Heart left ventricle (tissue), 16 donors: ENCODE measurements around the gene SNAP29. TPM values are rescaled to one million over a fixed set of nuclear protein-coding genes. Genes with fewer than 3 reads are reported as not detected.

Experiments
- ATAC-seq, 4 donors: fragments of 200-7000 bp; cut with Tn5 transposase; one replicate each; pipeline ENCODE4 v1.9.1; 2020 to 2022; ENCODE audit warnings: moderate library complexity in 4 of 4, mild to moderate bottlenecking in 3 of 4, moderate number of reproducible peaks in 1 of 4
- DNase-seq, 5 donors: peaks; one replicate each; pipeline ENCODE4 v3.0.0-alpha.2; 2020
- H3K27ac ChIP-seq, 12 donors: fragments of 200-600 bp; sonication (generic) in 4 of 12; one replicate each; pipeline versions ENCODE4 v1.5.0 to v1.8.0; 2016 to 2022; ENCODE audit warnings: mild to moderate bottlenecking in 2 of 12
- H3K27me3 ChIP-seq, 9 donors: fragments of 200-600 bp; sonication (generic) in 2 of 9; one replicate each; pipeline versions ENCODE4 v1.5.1 to v1.8.0; 2016 to 2022; ENCODE audit warnings: mild to moderate bottlenecking in 3 of 9
- H3K36me3 ChIP-seq, 9 donors: fragments of 200-600 bp; sonication (generic) in 2 of 9; one replicate each; pipeline versions ENCODE4 v1.5.0 to v1.8.0; 2018 to 2022; ENCODE audit warnings: mild to moderate bottlenecking in 2 of 9
- H3K4me1 ChIP-seq, 12 donors: fragments of 200-600 bp; sonication (generic) in 4 of 12; one replicate each; pipeline versions ENCODE4 v1.5.0 to v1.8.0; 2016 to 2022; ENCODE audit warnings: mild to moderate bottlenecking in 3 of 12
- H3K4me3 ChIP-seq, 12 donors: fragments of 200-600 bp; sonication (generic) in 4 of 12; one replicate each; pipeline versions ENCODE4 v1.5.0 to v1.8.0; 2017 to 2022; ENCODE audit warnings: mild to moderate bottlenecking in 9 of 12, moderate library complexity in 4 of 12
- H3K9me3 ChIP-seq, 12 donors: fragments of 200-600 bp; sonication (generic) in 4 of 12; one replicate each; pipeline versions ENCODE4 v1.5.0 to v1.8.0; 2016 to 2022; ENCODE audit warnings: mild to moderate bottlenecking in 1 of 12
- CTCF ChIP-seq, 12 donors: fragments of 200-600 bp; sonication (generic) in 4 of 12; IDR thresholded peaks; one replicate each; pipeline versions ENCODE4 v1.5.0 to v1.8.0; 2018 to 2022; ENCODE audit warnings: antibody characterized with exemption in 12 of 12, mild to moderate bottlenecking in 5 of 12
- POLR2A ChIP-seq, 2 donors: fragments of 450-650 bp; IDR thresholded peaks; one replicate each; pipeline ENCODE4 v1.6.1; 2017; ENCODE audit warnings: antibody characterized with exemption in 2 of 2, mild to moderate bottlenecking in 2 of 2, moderate library complexity in 2 of 2
- WGBS, 4 donors: extraction: QIAGEN DNeasy Blood & Tissue Kit in 2 of 4; methylation state at CpG; one replicate each; pipeline versions ENCODE4 v1.1.5 to v1.1.7; 2013 to 2018; 5-methylcytosine and 5-hydroxymethylcytosine counted together
- intact Hi-C, 10 donors: fragments of 100-400 bp; cut with DNase I; formaldehyde crosslinking; loops; one replicate each; pipeline versions ENCODE4 v1.11.1 to v1.14.2; 2022
- polyA plus RNA-seq, 2 donors: library from polyadenylated mRNA; stranded (reverse); fragments of 200-250 nt; gene quantifications; one replicate each; pipeline ENCODE4 v1.2.3, GENCODE V29; 2013
- total RNA-seq, 9 donors: library from RNA; depleted of rRNA in 2 of 9; stranded (reverse); fragments of >200 nt in 2 of 9; fragmentation: NEBNext Ultra II Directional in 3 of 9; extraction: Animal tissue kit (Norgen Biotek cat#: 25700) in 3 of 9; gene quantifications; one replicate each; pipeline versions ENCODE4 v1.1.0 to v1.2.4, GENCODE V29; 2016 to 2023
- donor health status: ischemic (EF 13 %, LVEDD 7.1; RV severe dilation, severe dysfunction).
- donor health status: healthy with polysubstance abuse.
- donor health status: DM: no; HTN: yes; CAD: no.
- donor health status: DM: no; HTN: no; CAD: no.
- donor health status: ischemic (EF 25% LVEDD 6.9; RV normal size, moderate dysfunction).
- donor health status: ischemic (EF 25% LVEDD 5.7; RV mildly dilated, moderate dysfunction).
- donor health status: healthy.
- donor health status: DM: yes; HTN: yes; CAD: no.
- donor health status: ischemic (EF 35%, LVEDD 5.7; RV mildly dilated, moderate dysfunction).
- donor health status: nonischemic (EF 11% LVEDD 7.7; RV severe dilation, severe dysfunction).
- donor health status: DM: yes; HTN: yes; CAD: no.
- donor health status: PGD.
- donor health status: ischemic (EF 29% LVEDD 5.4; RV normal size, mild dysfunction).
- donor health status: nonischemic (EF 23%, LVEDD 6.1; RV moderate dilation, normal function).

Gene SNAP29
- total and polyA plus RNA-seq, 11 donors, result 10.5 to 38.7 (median 26.1) TPM

DNA sequence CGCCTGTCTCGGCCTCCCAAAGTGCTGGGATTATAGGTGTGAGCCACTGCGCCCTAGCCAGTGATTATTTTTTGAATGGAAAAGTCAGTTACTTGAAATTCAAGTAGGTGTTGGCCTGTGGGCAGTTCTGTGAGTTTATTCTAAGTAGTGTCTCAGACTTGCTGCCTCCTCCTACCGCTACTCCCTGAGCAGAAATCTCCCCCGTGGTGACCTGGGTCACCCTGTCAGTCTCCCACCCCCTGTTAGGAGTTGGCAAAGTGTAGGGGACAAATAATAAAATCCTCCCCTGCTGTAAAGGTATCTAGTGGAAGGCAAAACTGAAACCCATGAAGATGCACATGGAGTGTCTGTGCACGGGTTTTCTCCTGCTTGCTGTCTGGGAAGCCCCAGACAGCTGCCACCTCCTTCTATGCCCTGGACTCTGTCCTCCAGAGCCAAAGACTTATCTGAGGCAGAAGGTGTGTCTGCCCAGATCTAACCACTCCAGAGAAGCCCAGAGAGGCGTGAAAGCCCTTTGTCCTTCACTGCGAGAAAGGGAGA, 26.3 kb downstream of the SNAP29 start:
- Histone ChIP-seq H3K4me1 (peaks cover 0 to 25% (median 11%) of the 10 kb centered on the region in 12 donors), H3K36me3 (peaks cover 2 to 93% (median 79%) of the 10 kb centered on the region in 9 donors), H3K4me3 (no peak overlapping the region), H3K27me3 (no peaks in the 10 kb centered on the region), H3K27ac (peak overlapping the region; percentile 24 to 76 (median 72)), H3K9me3 (no peaks in the 10 kb centered on the region)
- WGBS, 4 donors, result 62 to 69% (median 66%) methylated on average over 7 to 8 of the region's 8 CpGs
- intact Hi-C loops, result loop anchor here in 3 of 10 donors (10.0 kb wide), 3 partner anchors 50 to 130 kb away; partner anchors contain the start of genes AIFM3 (in 2 of the 3) and P2RX6 (in 1 of the 3)
- ATAC-seq (peak in 1 of 4 donors; percentile 41), DNase-seq (no peak)
- no peak for TF ChIP-seq POLR2A (IDR thresholded peaks at IDR 0.05)
- TF ChIP-seq CTCF (IDR thresholded peaks at IDR 0.05), result no peak

- Histone ChIP-seq H3K4me1 (peaks cover 0 to 25% (median 11%) of the 10 kb centered on the region in 12 donors), H3K27me3 (no peaks in the 10 kb centered on the region), H3K4me3 (no peak overlapping the region), H3K27ac (peak overlapping the region; percentile 24 to 76 (median 72)), H3K36me3 (peaks cover 2 to 89% (median 77%) of the 10 kb centered on the region in 9 donors), H3K9me3 (no peaks in the 10 kb centered on the region)
- intact Hi-C loops, result loop anchor here in 3 of 10 donors (10.0 kb wide), 3 partner anchors 49 to 129 kb away; partner anchors contain the start of genes AIFM3 (in 2 of the 3) and P2RX6 (in 1 of the 3)
- TF ChIP-seq POLR2A (IDR thresholded peaks at IDR 0.05) (no peak), CTCF (IDR thresholded peaks at IDR 0.05) (peak; percentile 63 to 89 (median 77))
- peak; percentile 91 to 98 (median 97) for ATAC-seq
- WGBS, 4 donors, result 23 to 30% (median 28%) methylated on average over 10 of the region's 10 CpGs
- peak; percentile 74 to 86 (median 81) for DNase-seq
These were observed 26.9 kb downstream of the SNAP29 start for GRCh38 chr22:20885557-20886323.

GRCh38 chr22:20887375-20887774, 28.6 kb downstream of the SNAP29 start:
- 80 to 86% (median 83%) methylated on average over 5 of the region's 5 CpGs for WGBS, 4 donors
- DNase-seq, result no peak
- Histone ChIP-seq H3K27ac (no peak overlapping the region), H3K4me1 (peaks cover 0 to 25% (median 11%) of the 10 kb centered on the region in 12 donors), H3K27me3 (no peaks in the 10 kb centered on the region), H3K9me3 (no peaks in the 10 kb centered on the region), H3K4me3 (no peak overlapping the region), H3K36me3 (peaks cover 2 to 74% (median 61%) of the 10 kb centered on the region in 9 donors)
- TF ChIP-seq CTCF (IDR thresholded peaks at IDR 0.05), result no peak
- no peak for TF ChIP-seq POLR2A (IDR thresholded peaks at IDR 0.05)
- intact Hi-C loops, result loop anchor here in 3 of 10 donors (10.0 kb wide), 3 partner anchors 47 to 127 kb away; partner anchors contain the start of genes AIFM3 (in 2 of the 3) and P2RX6 (in 1 of the 3)
- ATAC-seq, result no peak
